K562 (cell line): ENCODE measurements around the gene ARHGEF4. TPM values are rescaled to one million over a fixed set of nuclear protein-coding genes. Genes with fewer than 3 reads are reported as not detected.

ENCODE experiments used
- ATAC-seq: fragments of 200-7000 bp; cut with Tn5 transposase; 3 replicates; pipeline ENCODE4 v1.9.1; 2020; ENCODE audit warnings: moderate library complexity
- BruUV-seq: library from RNA; stranded (reverse); fragments of 400-500 nt; replicated peaks from 2 replicates; lab custom pipeline; 2021; lab: Mats Ljungman, UMichigan
- CTCF ChIA-PET: fragments of 300-600 bp; formaldehyde crosslinking; extraction: SDS; loops from one replicate; lab custom pipeline; 2021; ENCODE audit warnings: low intra/inter-chr PET ratio; lab: Yijun Ruan, JAX
- POLR2A ChIA-PET: fragments of 300-600, 350-650 bp; sonication (Branson Sonifier 250); formaldehyde crosslinking; extraction: SDS; loops from one replicate; lab custom pipeline; 2021; ENCODE audit warnings: antibody characterized with exemption, inconsistent platforms; lab: Yijun Ruan, JAX
- DNase-seq, 4 experiments: peaks; one replicate each; pipeline versions ENCODE4 v3.0.0 to v3.0.0-alpha.2; 2011 to 2018; ENCODE audit warnings: low spot score in 3 of 4, mixed read lengths in 3 of 4; ENCODE audit errors: extremely low read depth in 1 of 4
- FAIRE-seq: peaks from 2 replicates; lab custom pipeline; 2011; peaks lifted over from hg19 to GRCh38; lab: Jason Lieb, UNC
- H2AFZ ChIP-seq: 2 replicates; pipeline ENCODE4 v1.6.0; 2011; ENCODE audit warnings: low read depth, low read length, control low read depth, inconsistent platforms
- H3K27ac ChIP-seq: fragments of 200-600 bp; 3 replicates; pipeline ENCODE4 v1.8.0; 2011; ENCODE audit warnings: low read depth, mild to moderate bottlenecking, control low read depth, inconsistent platforms, low read length, moderate library complexity, mixed read lengths; ENCODE audit errors: extremely low read depth
- H3K27me3 ChIP-seq, 2 experiments: fragments of 300-600 bp in 1 of 2; 2 replicates in 1 of 2; 3 replicates in 1 of 2; pipeline versions ENCODE4 v1.6.0 to v1.8.0; 2011; ENCODE audit warnings: inconsistent platforms in 2 of 2, low read length in 2 of 2, mild to moderate bottlenecking in 1 of 2, mixed read lengths in 1 of 2, moderate library complexity in 1 of 2; ENCODE audit not compliant: control insufficient read depth in 2 of 2, insufficient read depth in 2 of 2
- H3K36me3 ChIP-seq: fragments of 300-600 bp; 3 replicates; pipeline ENCODE4 v1.8.0; 2011; ENCODE audit warnings: mild to moderate bottlenecking, low read length, inconsistent platforms; ENCODE audit not compliant: control insufficient read depth, insufficient read depth
- H3K4me1 ChIP-seq, 2 experiments: fragments of 200-600 bp in 1 of 2; replicated peaks in 1 of 2; 2 replicates in 1 of 2; 3 replicates in 1 of 2; pipeline versions ENCODE4 v1.5.1 to v1.8.0; 2011; ENCODE audit warnings: inconsistent platforms in 2 of 2, low read length in 2 of 2, mild to moderate bottlenecking in 1 of 2, mixed read lengths in 1 of 2, moderate library complexity in 1 of 2; ENCODE audit not compliant: control insufficient read depth in 2 of 2, insufficient read depth in 2 of 2
- H3K4me2 ChIP-seq: 2 replicates; pipeline ENCODE4 v1.6.1; 2011; ENCODE audit warnings: low read length, control low read depth, inconsistent platforms, mixed read lengths; ENCODE audit not compliant: insufficient read depth
- H3K4me3 ChIP-seq: fragments of 200-600 bp; sonication (generic), shearing (Covaris generic); 2 replicates; pipeline ENCODE4 v1.5.1; 2016; ENCODE audit warnings: control low read depth, inconsistent platforms
- H3K79me2 ChIP-seq: fragments of 200-600 bp; 3 replicates; pipeline ENCODE4 v1.8.0; 2011; ENCODE audit warnings: low read length, inconsistent platforms; ENCODE audit not compliant: control insufficient read depth, insufficient read depth
- H3K9ac ChIP-seq, 2 experiments: 2 replicates each; pipeline versions ENCODE4 v1.6.0 to v1.6.1; 2011; ENCODE audit warnings: low read depth in 2 of 2, low read length in 2 of 2, control low read depth in 1 of 2, inconsistent platforms in 1 of 2, mild to moderate bottlenecking in 1 of 2, mixed read lengths in 1 of 2; ENCODE audit not compliant: insufficient read depth in 1 of 2
- H3K9me1 ChIP-seq: one replicate; pipeline ENCODE4 v1.6.0; 2011; ENCODE audit warnings: inconsistent platforms, mild to moderate bottlenecking, low read length, moderate library complexity; ENCODE audit not compliant: control insufficient read depth, insufficient read depth
- H3K9me3 ChIP-seq: replicated peaks from 2 replicates; pipeline ENCODE4 v1.5.1; 2011; ENCODE audit warnings: low read depth, low read length, inconsistent platforms; ENCODE audit not compliant: control insufficient read depth, insufficient read depth
- H4K20me1 ChIP-seq: replicated peaks from 2 replicates; pipeline ENCODE4 v1.6.1; 2011; ENCODE audit warnings: low read length, inconsistent platforms, mixed read lengths; ENCODE audit not compliant: control insufficient read depth, insufficient read depth
- CREB3 ChIP-seq: fragments of 450-650 bp; conservative IDR thresholded peaks from 2 replicates; pipeline ENCODE4 v1.6.1; 2016; ENCODE audit warnings: missing genetic modification characterization, low read depth, mild to moderate bottlenecking, missing compliant biosample characterization, moderate library complexity
- E2F3 ChIP-seq: fragments of 250-450 bp; sonication (Bioruptor Pico); IDR thresholded peaks from 2 replicates; pipeline ENCODE4 v1.4.0; 2020; ENCODE audit warnings: mild to moderate bottlenecking
- HDAC8 ChIP-seq: fragments of 450-650 bp; IDR thresholded peaks from 2 replicates; pipeline ENCODE4 v1.6.1; 2016; ENCODE audit warnings: mild to moderate bottlenecking, missing genetic modification characterization, moderate library complexity, missing compliant biosample characterization
- NBN ChIP-seq: fragments of 450-650 bp; IDR thresholded peaks from 2 replicates; pipeline ENCODE4 v1.6.1; 2016; ENCODE audit warnings: low read depth, mild to moderate bottlenecking
- NR0B1 ChIP-seq: fragments of 450-650 bp; IDR thresholded peaks from one replicate; pipeline ENCODE4 v1.6.1; 2018; ENCODE audit warnings: mild to moderate bottlenecking, moderate library complexity; ENCODE audit not compliant: partially characterized antibody
- PTTG1 ChIP-seq: fragments of 450-650 bp; IDR thresholded peaks from 2 replicates; pipeline ENCODE4 v1.6.1; 2016; ENCODE audit warnings: low read depth, mild to moderate bottlenecking, missing genetic modification characterization, missing compliant biosample characterization
- RB1 ChIP-seq: fragments of 450-650 bp; IDR thresholded peaks from 2 replicates; pipeline ENCODE4 v1.6.1; 2017; ENCODE audit warnings: low read depth, mild to moderate bottlenecking
- RNF2 ChIP-seq: sonication (generic); IDR thresholded peaks from 2 replicates; pipeline ENCODE4 v1.6.1; 2016
- SNRNP70 ChIP-seq: fragments of 200-400 bp; formaldehyde crosslinking; optimal IDR thresholded peaks from 2 replicates; pipeline ENCODE3; 2017; ENCODE audit warnings: low read depth, low read length
- TCF15 ChIP-seq: fragments of 250-450 bp; sonication (Bioruptor Pico); IDR thresholded peaks from 2 replicates; pipeline ENCODE4 v1.8.0; 2022; ENCODE audit warnings: moderate library complexity, mild to moderate bottlenecking, inconsistent platforms
- ZBTB12 ChIP-seq: fragments of 250-450 bp; sonication (Bioruptor Pico); IDR thresholded peaks from 2 replicates; pipeline ENCODE4 v1.4.0; 2020
- ZNF695 ChIP-seq: fragments of 450-650 bp; formaldehyde crosslinking; IDR thresholded peaks from 2 replicates; pipeline ENCODE4 v1.4.0; 2020; ENCODE audit warnings: mild to moderate bottlenecking, moderate library complexity
- WGBS: fragments of 100-300 bp; shearing (Covaris generic); methylation state at CpG from one replicate; pipeline ENCODE4 v1.1.6; 2016; ENCODE audit warnings: low coverage, mixed read lengths; ENCODE audit not compliant: insufficient coverage; ENCODE audit errors: missing lambda C conversion rate; 5-methylcytosine and 5-hydroxymethylcytosine counted together
- in situ Hi-C: fragments of 300-500 bp; cut with MboI; formaldehyde crosslinking; loops from 4 replicates; pipeline ENCODE4 v1.15.0; 2018; ENCODE audit warnings: inconsistent platforms, mixed read lengths
- intact Hi-C: fragments of 100-400 bp; cut with micrococcal nuclease; formaldehyde crosslinking; loops from 2 replicates; pipeline ENCODE4 v1.14.2; 2022
- polyA plus RNA-seq, 8 experiments: library from polyadenylated mRNA; depleted of rRNA in 4 of 8; stranded (reverse) in 5 of 8; unstranded in 3 of 8; fragments of >200 nt; fragmentation: Nextera tagmentation in 2 of 8; fragmentation: Illumina TruSeq in 1 of 8; extraction: Ambion mirVana in 2 of 8; extraction: Trizol in 1 of 8; gene quantifications; 2 replicates each; pipeline versions ENCODE4 v1.2.1 to v1.2.3, GENCODE V29; 2011 to 2014; ENCODE audit warnings: inconsistent platforms in 1 of 8, missing spikeins in 1 of 8
- total RNA-seq, 7 experiments: library from RNA; depleted of rRNA in 6 of 7; stranded (reverse); fragments of >200 nt in 6 of 7; fragmentation: Illumina TruSeq in 2 of 7; extraction: Trizol in 2 of 7; gene quantifications; 2 replicates each; pipeline versions ENCODE4 v1.2.1 to v1.2.3, GENCODE V29; 2011 to 2021; ENCODE audit warnings: low replicate concordance in 1 of 7

ARHGEF4 gene
- total and polyA plus RNA-seq, 9 of the 15 experiments (the other 6 are each of a cell fraction or from before 2014, with no cell fraction given), result not detected

GRCh38 chr2:130849896-130850787 is 13.4 kb downstream of the ARHGEF4 start:
- H2AFZ ChIP-seq, result no peak overlapping the region
- DNase-seq (no peak), FAIRE-seq (no peak), ATAC-seq (no peak)
- 0% methylated on average over 9 of the region's 10 CpGs for WGBS
- H3K4me3 ChIP-seq, result no peak overlapping the region
- H3K27me3 ChIP-seq, result peaks cover 6 to 75% of the 10 kb centered on the region in 2 experiments; a peak in 4 of 5 replicates
- no peak overlapping the region for H3K4me2 ChIP-seq
- H3K9me1 ChIP-seq, result no peaks in the 10 kb centered on the region
- CTCF ChIA-PET, result no interaction called here
- POLR2A ChIA-PET, result no interaction called here
- H3K9me3 ChIP-seq, result no peaks in the 10 kb centered on the region
- H4K20me1 ChIP-seq, result peaks cover 4% of the 10 kb centered on the region
- no peak for TF ChIP-seq RB1
- TF ChIP-seq RNF2, result no peak
- TF ChIP-seq PTTG1 (tag), result no peak
- no peak for TF ChIP-seq NBN
- no peak for TF ChIP-seq E2F3 (CRISPR knock-in tag)
- no peak for TF ChIP-seq HDAC8 (tag)
- TF ChIP-seq NR0B1, result no peak
- TF ChIP-seq ZNF695 (CRISPR knock-in tag), result no peak
- TF ChIP-seq TCF15 (CRISPR knock-in tag), result no peak
- no peak for TF ChIP-seq SNRNP70
- no peak for TF ChIP-seq ZBTB12 (CRISPR knock-in tag)
- no peak for TF ChIP-seq CREB3 (tag)
- TF ChIP-seq, all 486 proteins: peak for 0
- no TSS peak for BruUV-seq
- Histone ChIP-seq H3K27ac (no peak overlapping the region), H3K36me3 (no peaks in the 10 kb centered on the region), H3K79me2 (no peaks in the 10 kb centered on the region), H3K9ac (no peak overlapping the region; a peak in 1 of 4 replicates), H3K4me1 (no peaks in the 10 kb centered on the region)
- in situ Hi-C loops, result no loop called here
- intact Hi-C loops, result no loop called here
